Colonic mucosa (tissue), 4 donors: Measurements from ENCODE around the gene PXDC1. TPM values are rescaled to one million over a fixed set of nuclear protein-coding genes. Genes with fewer than 3 reads are reported as not detected.

Experiments
- DNase-seq: peaks from one replicate; pipeline ENCODE4 v3.0.0-alpha.2; 2020
- H3K27ac ChIP-seq: fragments of 200-600 bp; one replicate; pipeline ENCODE4 v1.8.0; 2021
- H3K27me3 ChIP-seq: fragments of 200-600 bp; one replicate; pipeline ENCODE4 v1.8.0; 2021
- H3K36me3 ChIP-seq: fragments of 200-600 bp; one replicate; pipeline ENCODE4 v1.8.0; 2021
- H3K4me1 ChIP-seq: fragments of 200-600 bp; one replicate; pipeline ENCODE4 v1.8.0; 2021; ENCODE audit warnings: mild to moderate bottlenecking
- H3K4me3 ChIP-seq: fragments of 200-600 bp; one replicate; pipeline ENCODE4 v1.8.0; 2021
- H3K9ac ChIP-seq, 2 donors: one replicate each; pipeline ENCODE4 v1.7.0; 2013; ENCODE audit warnings: control low read depth in 2 of 2, low read depth in 2 of 2, low read length in 2 of 2
- H3K9me3 ChIP-seq: fragments of 200-600 bp; one replicate; pipeline ENCODE4 v1.8.0; 2021
- CTCF ChIP-seq: fragments of 200-600 bp; IDR thresholded peaks from one replicate; pipeline ENCODE4 v1.8.0; 2022; ENCODE audit warnings: antibody characterized with exemption, mild to moderate bottlenecking
- intact Hi-C: fragments of 100-400 bp; cut with DNase I; formaldehyde crosslinking; loops from one replicate; pipeline ENCODE4 v1.14.1; 2022
- total RNA-seq, 2 donors: library from RNA; stranded (reverse); fragmentation: NEBNext Ultra II Directional in 1 of 2; extraction: Animal tissue kit (Norgen Biotek cat#: 25700) in 1 of 2; gene quantifications; one replicate each; pipeline ENCODE4 v1.2.1, GENCODE V29; 2021
- donor health status: healthy.
- donor health status: DM: no; HTN: no; CAD: no.
- donor health status: DM: no; HTN: no; CAD: no.

The PXDC1 gene
- total RNA-seq, 2 donors from 2014 or later: 1.7 to 8.8 TPM

GRCh38 chr6:3733321-3733925, 18.1 kb downstream of the PXDC1 start:
- H3K9me3 ChIP-seq: no peaks in the 10 kb centered on the region
- H3K4me1 ChIP-seq: no peaks in the 10 kb centered on the region
- TF ChIP-seq CTCF: no peak
- no peak overlapping the region for H3K9ac ChIP-seq
- intact Hi-C loops: loop anchor here (2.0 to 10.0 kb wide), 2 partner anchors 455 to 609 kb away; no protein-coding TSS in a partner anchor
- no peaks in the 10 kb centered on the region for H3K27me3 ChIP-seq
- DNase-seq: no peak
- no peaks in the 10 kb centered on the region for H3K36me3 ChIP-seq
- H3K4me3 ChIP-seq: no peak overlapping the region
- H3K27ac ChIP-seq: no peak overlapping the region

GRCh38 chr6:3732345-3733141, 19.0 kb downstream of the PXDC1 start:
- Histone ChIP-seq H3K36me3 (no peaks in the 10 kb centered on the region), H3K27me3 (no peaks in the 10 kb centered on the region), H3K4me1 (no peaks in the 10 kb centered on the region), H3K4me3 (no peak overlapping the region), H3K27ac (no peak overlapping the region), H3K9me3 (no peaks in the 10 kb centered on the region), H3K9ac (no peak overlapping the region)
- peak; percentile 78 for DNase-seq
- intact Hi-C loops: loop anchor here (2.0 to 10.0 kb wide), 2 partner anchors 454 to 608 kb away; no protein-coding TSS in a partner anchor
- peak; percentile 72 for TF ChIP-seq CTCF

GRCh38 chr6:3731700-3732099, 19.8 kb downstream of the PXDC1 start:
- Histone ChIP-seq H3K9ac (no peak overlapping the region), H3K9me3 (no peaks in the 10 kb centered on the region), H3K4me1 (no peaks in the 10 kb centered on the region), H3K4me3 (no peak overlapping the region), H3K27ac (no peak overlapping the region), H3K36me3 (no peaks in the 10 kb centered on the region), H3K27me3 (no peaks in the 10 kb centered on the region)
- no peak for DNase-seq
- no peak for TF ChIP-seq CTCF
- intact Hi-C loops: loop anchor here (2.0 to 10.0 kb wide), 2 partner anchors 453 to 607 kb away; no protein-coding TSS in a partner anchor

GRCh38 chr6:3729603-3730344, 21.7 kb downstream of the PXDC1 start:
- Histone ChIP-seq H3K4me3 (no peak overlapping the region), H3K27me3 (no peaks in the 10 kb centered on the region), H3K9me3 (no peaks in the 10 kb centered on the region), H3K4me1 (no peaks in the 10 kb centered on the region), H3K9ac (no peak overlapping the region), H3K27ac (no peak overlapping the region), H3K36me3 (no peaks in the 10 kb centered on the region)
- intact Hi-C loops: loop anchor here (10.0 kb wide), 1 partner anchor 605 kb away; no protein-coding TSS in a partner anchor
- no peak for TF ChIP-seq CTCF
- no peak for DNase-seq

GRCh38 chr6:3727593-3728108, 23.9 kb downstream of the PXDC1 start:
- DNase-seq: no peak
- intact Hi-C loops: no loop called here
- no peak overlapping the region for H3K4me3 ChIP-seq
- H3K9ac ChIP-seq: no peak overlapping the region
- TF ChIP-seq CTCF: no peak
- no peaks in the 10 kb centered on the region for H3K4me1 ChIP-seq
- H3K36me3 ChIP-seq: no peaks in the 10 kb centered on the region
- no peaks in the 10 kb centered on the region for H3K9me3 ChIP-seq
- no peaks in the 10 kb centered on the region for H3K27me3 ChIP-seq
- H3K27ac ChIP-seq: no peak overlapping the region
